H9 (cell line): ENCODE results near the gene CMYA5. TPM values are rescaled to one million over a fixed set of nuclear protein-coding genes. Genes with fewer than 3 reads are reported as not detected.

Source experiments
- DNase-seq: peaks from one replicate; pipeline ENCODE4 v3.0.0-alpha.2; 2017
- H2AFZ ChIP-seq: one replicate; pipeline ENCODE4 v1.6.1; 2013; ENCODE audit warnings: mild to moderate bottlenecking, low read length, control low read depth, moderate library complexity
- H2AK5ac ChIP-seq: 2 replicates; pipeline ENCODE4 v1.6.1; 2013; ENCODE audit warnings: low read length, control low read depth, mixed read lengths; ENCODE audit not compliant: insufficient read length
- H2BK120ac ChIP-seq: one replicate; pipeline ENCODE4 v1.6.1; 2013; ENCODE audit warnings: low read depth, mild to moderate bottlenecking, low read length, control low read depth, inconsistent platforms; ENCODE audit not compliant: poor library complexity, severe bottlenecking
- H2BK12ac ChIP-seq: 2 replicates; pipeline ENCODE4 v1.6.1; 2013; ENCODE audit warnings: low read length, control low read depth, mixed read lengths, low read depth; ENCODE audit not compliant: insufficient read length
- H2BK15ac ChIP-seq: 2 replicates; pipeline ENCODE4 v1.6.1; 2013; ENCODE audit warnings: low read depth, low read length, control low read depth
- H2BK20ac ChIP-seq: one replicate; pipeline ENCODE4 v1.6.1; 2013; ENCODE audit warnings: low read depth, mild to moderate bottlenecking, low read length, control low read depth, inconsistent platforms; ENCODE audit not compliant: poor library complexity, severe bottlenecking
- H2BK5ac ChIP-seq: 2 replicates; pipeline ENCODE4 v1.6.1; 2013; ENCODE audit warnings: low read length, control low read depth, mixed read lengths; ENCODE audit not compliant: insufficient read length
- H3K14ac ChIP-seq: 2 replicates; pipeline ENCODE4 v1.6.1; 2013; ENCODE audit warnings: low read length, control low read depth; ENCODE audit not compliant: insufficient read depth
- H3K18ac ChIP-seq: 2 replicates; pipeline ENCODE4 v1.6.1; 2013; ENCODE audit warnings: low read depth, mild to moderate bottlenecking, mixed read lengths, low read length, control low read depth; ENCODE audit not compliant: insufficient read length
- H3K23ac ChIP-seq: 2 replicates; pipeline ENCODE4 v1.6.1; 2013; ENCODE audit warnings: low read length, control low read depth, mixed read lengths, low read depth; ENCODE audit not compliant: insufficient read length
- H3K23me2 ChIP-seq: 2 replicates; pipeline ENCODE4 v1.6.1; 2013; ENCODE audit warnings: low read depth, mild to moderate bottlenecking, mixed read lengths, low read length, control low read depth; ENCODE audit not compliant: insufficient read length, poor library complexity, severe bottlenecking
- H3K27ac ChIP-seq: 2 replicates; pipeline ENCODE4 v1.5.1; 2013; ENCODE audit warnings: low read length, control low read depth, mixed read lengths, low read depth; ENCODE audit not compliant: insufficient read length
- H3K27me3 ChIP-seq: 2 replicates; pipeline ENCODE4 v1.6.1; 2013; ENCODE audit warnings: low read length, control low read depth, inconsistent platforms; ENCODE audit not compliant: insufficient read depth
- H3K4ac ChIP-seq: 2 replicates; pipeline ENCODE4 v1.6.1; 2013; ENCODE audit warnings: low read depth, mild to moderate bottlenecking, control low read depth, inconsistent platforms, low read length, moderate library complexity
- H3K4me1 ChIP-seq: 2 replicates; pipeline ENCODE4 v1.6.1; 2013; ENCODE audit warnings: low read length, control low read depth, inconsistent platforms; ENCODE audit not compliant: insufficient read depth
- H3K4me2 ChIP-seq: 2 replicates; pipeline ENCODE4 v1.6.1; 2013; ENCODE audit warnings: low read length, control low read depth, mixed read lengths; ENCODE audit not compliant: insufficient read length, insufficient read depth
- H3K56ac ChIP-seq: 2 replicates; pipeline ENCODE4 v1.6.1; 2013; ENCODE audit warnings: low read depth, mild to moderate bottlenecking, mixed read lengths, low read length, control low read depth; ENCODE audit not compliant: insufficient read length
- H3K79me1 ChIP-seq: 2 replicates; pipeline ENCODE4 v1.6.1; 2013; ENCODE audit warnings: low read depth, mild to moderate bottlenecking, moderate library complexity, low read length, control low read depth, inconsistent platforms; ENCODE audit not compliant: insufficient read depth, poor library complexity, severe bottlenecking
- H3K79me2 ChIP-seq: 2 replicates; pipeline ENCODE4 v1.6.1; 2013; ENCODE audit warnings: low read length, control low read depth, inconsistent platforms; ENCODE audit not compliant: insufficient read depth
- H3K9ac ChIP-seq: 2 replicates; pipeline ENCODE4 v1.6.1; 2013; ENCODE audit warnings: low read length, control low read depth, mixed read lengths; ENCODE audit not compliant: insufficient read length; ENCODE audit errors: extremely low read depth
- H3K9me3 ChIP-seq: one replicate; pipeline ENCODE4 v1.6.1; 2013; ENCODE audit warnings: low read depth, low read length, inconsistent platforms; ENCODE audit not compliant: control insufficient read depth
- H3T11ph ChIP-seq: one replicate; pipeline ENCODE4 v1.6.1; 2013; ENCODE audit warnings: mild to moderate bottlenecking, low read length, control low read depth, inconsistent platforms
- H4K20me1 ChIP-seq: one replicate; pipeline ENCODE4 v1.6.1; 2013; ENCODE audit not compliant: control insufficient read depth, insufficient read length, insufficient read depth
- H4K5ac ChIP-seq: 2 replicates; pipeline ENCODE4 v1.6.1; 2013; ENCODE audit warnings: low read depth, mild to moderate bottlenecking, mixed read lengths, low read length, control low read depth; ENCODE audit not compliant: insufficient read length
- H4K8ac ChIP-seq: replicated peaks from 2 replicates; pipeline ENCODE4 v1.6.1; 2013; ENCODE audit warnings: low read length, control low read depth, mixed read lengths, low read depth; ENCODE audit not compliant: insufficient read length
- H4K91ac ChIP-seq: 2 replicates; pipeline ENCODE4 v1.6.1; 2013; ENCODE audit warnings: low read depth, mild to moderate bottlenecking, moderate library complexity, mixed read lengths, low read length, control low read depth; ENCODE audit not compliant: insufficient read length
- H3K27ac Mint-ChIP-seq, 3 experiments: 2 replicates in 2 of 3; 3 replicates in 1 of 3; pipeline ENCODE4 v1.8.0; 2020 to 2021; ENCODE audit warnings: mixed read lengths in 3 of 3, mild to moderate bottlenecking in 1 of 3, moderate library complexity in 1 of 3
- H3K27me3 Mint-ChIP-seq: 2 replicates; pipeline ENCODE4 v1.8.0; 2021; ENCODE audit warnings: low read depth, mild to moderate bottlenecking, moderate library complexity, mixed read lengths
- H3K36me3 Mint-ChIP-seq, 3 experiments: 2 replicates in 2 of 3; 3 replicates in 1 of 3; pipeline ENCODE4 v1.8.0; 2020 to 2021; ENCODE audit warnings: low read depth in 3 of 3, mixed read lengths in 3 of 3; ENCODE audit not compliant: insufficient read depth in 1 of 3
- H3K4me1 Mint-ChIP-seq, 2 experiments: 2 replicates each; pipeline ENCODE4 v1.8.0; 2020; ENCODE audit warnings: mixed read lengths in 2 of 2
- H3K4me3 Mint-ChIP-seq, 2 experiments: 2 replicates in 1 of 2; 3 replicates in 1 of 2; pipeline ENCODE4 v1.8.0; 2020 to 2021; ENCODE audit warnings: mild to moderate bottlenecking in 2 of 2, mixed read lengths in 2 of 2, moderate library complexity in 1 of 2
- H3K9me3 Mint-ChIP-seq, 2 experiments: 2 replicates in 1 of 2; 3 replicates in 1 of 2; pipeline ENCODE4 v1.8.0; 2020; ENCODE audit warnings: mild to moderate bottlenecking in 2 of 2, mixed read lengths in 2 of 2, moderate library complexity in 1 of 2
- CTCF ChIP-seq: fragments of 200-600 bp; sonication (generic); conservative IDR thresholded peaks from 3 replicates; pipeline ENCODE4 v1.8.0; 2021; ENCODE audit warnings: antibody characterized with exemption, mild to moderate bottlenecking
- WGBS: extraction: QIAGEN DNeasy Blood & Tissue Kit; methylation state at CpG from one replicate; pipeline ENCODE4 v1.1.7; 2013; ENCODE audit warnings: missing lambda C conversion rate, low lambda C conversion rate, mixed read lengths; ENCODE audit not compliant: insufficient read length; ENCODE audit errors: extremely low coverage; 5-methylcytosine and 5-hydroxymethylcytosine counted together
- total RNA-seq: library from RNA; stranded (reverse); gene quantifications from 2 replicates; pipeline ENCODE4 v1.2.1, GENCODE V29; 2021

The CMYA5 gene
- total RNA-seq, 1 experiment from 2014 or later = 1.8 TPM

- Histone ChIP-seq H3K79me2 (no peaks in the 10 kb centered on the region; the same call in 1 of the 2 replicates), H3K4ac (no peak overlapping the region), H3K27me3 (no peaks in the 10 kb centered on the region), H2BK120ac (no peak overlapping the region), H2BK15ac (no peak overlapping the region), H3T11ph (no peak overlapping the region), H4K5ac (no peak overlapping the region), H3K18ac (no peak overlapping the region), H3K4me1 (no peaks in the 10 kb centered on the region), H3K4me2 (no peak overlapping the region), H3K56ac (no peak overlapping the region), H3K9me3 (no peaks in the 10 kb centered on the region), H3K23me2 (no peaks in the 10 kb centered on the region), H2BK12ac (no peak overlapping the region), H3K79me1 (no peaks in the 10 kb centered on the region), H2AFZ (no peak overlapping the region), H4K20me1 (no peaks in the 10 kb centered on the region), H2AK5ac (no peak overlapping the region), H3K9ac (no peak overlapping the region), H3K27ac (no peak overlapping the region), H2BK20ac (no peak overlapping the region), H3K23ac (no peak overlapping the region), H2BK5ac (no peak overlapping the region), H4K91ac (no peak overlapping the region), H4K8ac (no peak overlapping the region), H3K14ac (no peak overlapping the region)
- DNase-seq = no peak
- Mint-ChIP-seq H3K4me1 (no peaks in the 10 kb centered on the region), H3K9me3 (no peaks in the 10 kb centered on the region), H3K27me3 (no peaks in the 10 kb centered on the region; the same call in 1 of the 2 replicates), H3K36me3 (no peaks in the 10 kb centered on the region), H3K4me3 (no peak overlapping the region), H3K27ac (no peak overlapping the region)
- no CpG with 5 or more reads among the region's 3 CpGs for WGBS
- no peak for TF ChIP-seq CTCF
These were observed 120.1 kb downstream of the CMYA5 start for GRCh38 chr5:79809743-79810142.
